Measurements from ENCODE around the gene ADCY6. TPM values are rescaled to one million over a fixed set of nuclear protein-coding genes. Genes with fewer than 3 reads are reported as not detected.

ADCY6 gene
- polyA plus RNA-seq, 1 donor (not counting 4 experiments of a cell fraction or from before 2014, with no cell fraction given): 13.2 TPM

- Histone ChIP-seq H3K27me3 (ENCODE audit: control insufficient read depth, extremely low read depth, insufficient read depth, low read length) (no peaks in the 10 kb centered on the region), H3K9ac (ENCODE audit: control insufficient read depth, extremely low read depth, insufficient read depth, low read length) (no peak overlapping the region), H3K4me3 (ENCODE audit: control insufficient read depth in 2 of 3, extremely low read depth in 1 of 3, insufficient read depth in 2 of 3, low read depth in 1 of 3, low read length in 3 of 3) (no peak overlapping the region), H3K9me1 (ENCODE audit: control insufficient read depth, extremely low read depth, insufficient read depth, low read length) (no peaks in the 10 kb centered on the region), H2AFZ (ENCODE audit: control insufficient read depth, low read length) (no peak overlapping the region), H3K4me2 (ENCODE audit: control insufficient read depth, extremely low read depth, insufficient read depth, low read depth, low read length) (no peak overlapping the region), H4K20me1 (ENCODE audit: control insufficient read depth, extremely low read depth, insufficient read depth, low read length) (no peaks in the 10 kb centered on the region), H3K4me1 (ENCODE audit: control insufficient read depth, extremely low read depth, insufficient read depth, low read length) (peaks cover 14% of the 10 kb centered on the region), H3K27ac (ENCODE audit: control insufficient read depth, insufficient read depth, low read length) (no peak overlapping the region), H3K79me2 (ENCODE audit: control insufficient read depth, insufficient read depth, low read length) (no peaks in the 10 kb centered on the region), H3K36me3 (ENCODE audit: control insufficient read depth in 2 of 2, extremely low read depth in 1 of 2, insufficient read depth in 2 of 2, low read length in 2 of 2) (peaks cover 0 to 2% of the 10 kb centered on the region in 2 experiments), H3K9me3 (ENCODE audit: control insufficient read depth, low read depth, low read length) (no peaks in the 10 kb centered on the region)
- DNase-seq (ENCODE audit: low read depth, low spot score): no peak
- dilution Hi-C loops (cut with MboI; ENCODE audit: extremely low pct_ligation_motif_present, low sequenced_read_pairs): no loop called here
- no peak for FAIRE-seq
- no peak for TF ChIP-seq EZH2 (IDR thresholded peaks at IDR 0.05; ENCODE audit: low read length)
- TF ChIP-seq CTCF (optimal IDR thresholded peaks at IDR 0.05 in 1 of 3, IDR thresholded peaks at IDR 0.05 in 1 of 3, conservative IDR thresholded peaks at IDR 0.05 in 1 of 3; ENCODE audit: extremely low read depth in 1 of 3, insufficient read depth in 2 of 3, low read length in 3 of 3): no peak
Measured at GRCh38 chr12:48819986-48820725, 31.3 kb upstream of the ADCY6 start.

- Histone ChIP-seq H2AFZ (ENCODE audit: control insufficient read depth, low read length) (no peak overlapping the region), H3K4me1 (ENCODE audit: control insufficient read depth, extremely low read depth, insufficient read depth, low read length) (peaks cover 15% of the 10 kb centered on the region), H3K36me3 (ENCODE audit: control insufficient read depth in 2 of 2, extremely low read depth in 1 of 2, insufficient read depth in 2 of 2, low read length in 2 of 2) (peaks cover 0 to 2% of the 10 kb centered on the region in 2 experiments), H3K79me2 (ENCODE audit: control insufficient read depth, insufficient read depth, low read length) (no peaks in the 10 kb centered on the region), H3K27ac (ENCODE audit: control insufficient read depth, insufficient read depth, low read length) (no peak overlapping the region), H3K27me3 (ENCODE audit: control insufficient read depth, extremely low read depth, insufficient read depth, low read length) (no peaks in the 10 kb centered on the region), H3K4me2 (ENCODE audit: control insufficient read depth, extremely low read depth, insufficient read depth, low read depth, low read length) (peak overlapping the region; percentile 68), H3K9me1 (ENCODE audit: control insufficient read depth, extremely low read depth, insufficient read depth, low read length) (no peaks in the 10 kb centered on the region), H3K9me3 (ENCODE audit: control insufficient read depth, low read depth, low read length) (no peaks in the 10 kb centered on the region), H3K4me3 (ENCODE audit: control insufficient read depth in 2 of 3, extremely low read depth in 1 of 3, insufficient read depth in 2 of 3, low read depth in 1 of 3, low read length in 3 of 3) (peak overlapping the region in 2 of 3 experiments; percentile 54 to 73), H4K20me1 (ENCODE audit: control insufficient read depth, extremely low read depth, insufficient read depth, low read length) (no peaks in the 10 kb centered on the region), H3K9ac (ENCODE audit: control insufficient read depth, extremely low read depth, insufficient read depth, low read length) (no peak overlapping the region)
- DNase-seq (ENCODE audit: low read depth, low spot score): no peak
- FAIRE-seq: no peak
- no peak for TF ChIP-seq EZH2 (IDR thresholded peaks at IDR 0.05; ENCODE audit: low read length)
- TF ChIP-seq CTCF (optimal IDR thresholded peaks at IDR 0.05 in 1 of 3, IDR thresholded peaks at IDR 0.05 in 1 of 3, conservative IDR thresholded peaks at IDR 0.05 in 1 of 3; ENCODE audit: extremely low read depth in 1 of 3, insufficient read depth in 2 of 3, low read length in 3 of 3): no peak
- dilution Hi-C loops (cut with MboI; ENCODE audit: extremely low pct_ligation_motif_present, low sequenced_read_pairs): no loop called here
Measured at GRCh38 chr12:48818831-48819590, 30.1 kb upstream of the ADCY6 start.

All from keratinocyte (primary cell).